Stimulated activated memory B cell treated with anti-CD40 and anti-IgM and Interleukin-4, amounts not matched to agents 10 μg/mL and 1 μg/mL and 100 μg/mL, for 72 hours (primary cell): ENCODE data around the gene AUTS2.

Experiments used
- ATAC-seq: fragments of 150-1000 bp; cut with Tn5 transposase; 2 replicates; pipeline ENCODE4 v1.10.0; 2021
- H3K27ac Mint-ChIP-seq: one replicate; pipeline ENCODE4 v1.8.0; 2022; ENCODE audit warnings: mild to moderate bottlenecking, mixed read lengths
- H3K27me3 Mint-ChIP-seq: one replicate; pipeline ENCODE4 v1.8.0; 2022; ENCODE audit warnings: mixed read lengths
- H3K36me3 Mint-ChIP-seq: one replicate; pipeline ENCODE4 v1.8.0; 2022; ENCODE audit warnings: mixed read lengths
- H3K4me1 Mint-ChIP-seq: one replicate; pipeline ENCODE4 v1.8.0; 2022; ENCODE audit warnings: mixed read lengths
- H3K4me3 Mint-ChIP-seq: one replicate; pipeline ENCODE4 v1.8.0; 2022; ENCODE audit warnings: mild to moderate bottlenecking, moderate library complexity, mixed read lengths
- H3K9me3 Mint-ChIP-seq: one replicate; pipeline ENCODE4 v1.8.0; 2022; ENCODE audit warnings: mixed read lengths

Gene AUTS2

DNA sequence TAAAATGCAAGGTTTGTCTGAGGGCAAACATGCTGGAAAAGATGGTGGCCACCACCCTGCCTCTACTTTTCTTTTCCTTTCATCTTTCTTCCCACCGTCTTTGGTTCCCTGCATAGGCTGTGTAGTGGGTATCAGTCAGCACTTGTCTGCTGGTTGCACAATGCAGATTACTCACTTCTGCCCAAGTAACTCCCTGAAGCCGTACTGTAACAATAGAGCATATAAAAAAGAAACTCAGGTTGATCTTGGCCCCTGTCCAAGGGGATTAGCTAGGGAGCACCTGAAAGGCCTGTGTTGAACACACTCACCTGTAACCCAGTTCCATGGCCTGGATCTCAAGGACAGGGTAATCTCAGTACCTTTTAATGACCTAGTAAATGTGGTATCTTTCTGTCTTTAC, 1000.7 kb downstream of the AUTS2 start:
- ATAC-seq = no peak
- Mint-ChIP-seq H3K4me1 (peaks cover 16% of the 10 kb centered on the region), H3K36me3 (peaks cover 43% of the 10 kb centered on the region), H3K4me3 (no peak overlapping the region), H3K27ac (no peak overlapping the region), H3K27me3 (peaks cover 17% of the 10 kb centered on the region), H3K9me3 (peaks cover 9% of the 10 kb centered on the region)

- H3K4me1 Mint-ChIP-seq = peaks cover 12% of the 10 kb centered on the region
- no peak overlapping the region for H3K27ac Mint-ChIP-seq
- no peak for ATAC-seq
- peaks cover 15% of the 10 kb centered on the region for H3K9me3 Mint-ChIP-seq
- peaks cover 11% of the 10 kb centered on the region for H3K27me3 Mint-ChIP-seq
- peaks cover 50% of the 10 kb centered on the region for H3K36me3 Mint-ChIP-seq
- no peak overlapping the region for H3K4me3 Mint-ChIP-seq
Observed at GRCh38 chr7:70599446-70600190, 1001.3 kb downstream of the AUTS2 start.

- Mint-ChIP-seq H3K36me3 (peaks cover 61% of the 10 kb centered on the region), H3K4me1 (no peaks in the 10 kb centered on the region), H3K27me3 (no peaks in the 10 kb centered on the region), H3K9me3 (peaks cover 16% of the 10 kb centered on the region), H3K4me3 (no peak overlapping the region), H3K27ac (no peak overlapping the region)
- ATAC-seq = no peak
Observed at GRCh38 chr7:70600993-70601392, 1002.7 kb downstream of the AUTS2 start.

DNA sequence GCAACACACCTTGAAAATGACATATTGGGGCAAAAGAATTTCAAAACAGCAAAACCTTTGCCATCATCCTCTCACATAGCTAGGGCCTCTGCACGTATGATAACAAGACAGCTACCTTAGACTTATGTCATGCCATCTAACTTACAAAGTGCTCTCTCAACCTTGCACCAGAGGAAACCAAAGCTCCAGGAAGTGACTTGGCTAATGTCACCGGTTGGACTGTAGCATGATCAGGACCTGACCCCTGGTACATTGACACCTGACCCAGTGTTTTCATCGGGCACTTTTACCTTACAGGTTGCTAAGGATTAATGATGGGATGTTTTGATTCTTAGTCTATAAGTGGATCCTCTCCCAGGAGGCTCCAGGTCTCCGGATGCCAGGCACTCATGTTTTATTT, 1003.8 kb downstream of the AUTS2 start:
- peaks cover 64% of the 10 kb centered on the region for H3K36me3 Mint-ChIP-seq
- H3K4me3 Mint-ChIP-seq = no peak overlapping the region
- ATAC-seq = no peak
- H3K27ac Mint-ChIP-seq = no peak overlapping the region
- H3K4me1 Mint-ChIP-seq = no peaks in the 10 kb centered on the region
- peaks cover 16% of the 10 kb centered on the region for H3K9me3 Mint-ChIP-seq
- no peaks in the 10 kb centered on the region for H3K27me3 Mint-ChIP-seq

DNA sequence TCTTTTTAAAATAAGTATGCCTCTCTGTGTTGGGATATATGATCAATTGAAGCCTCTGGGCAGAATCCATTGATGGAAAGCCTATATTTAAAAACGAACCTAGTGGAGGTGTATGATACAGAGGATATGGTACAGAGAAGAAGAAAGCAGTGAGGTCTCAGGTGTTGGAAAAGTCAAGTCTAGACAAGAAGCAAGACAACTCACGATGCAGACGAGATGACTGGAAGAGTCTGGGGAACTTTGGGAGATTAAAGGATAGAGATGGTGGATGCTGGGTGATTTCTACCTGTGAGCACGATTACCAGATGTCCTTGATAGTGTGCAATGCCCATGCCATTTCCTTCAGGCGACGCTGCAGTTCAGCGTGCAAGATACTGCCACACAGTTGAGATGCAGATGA, 1009.0 kb downstream of the AUTS2 start:
- Mint-ChIP-seq H3K9me3 (peaks cover 7% of the 10 kb centered on the region), H3K36me3 (peaks cover 37% of the 10 kb centered on the region), H3K4me1 (no peaks in the 10 kb centered on the region), H3K27me3 (no peaks in the 10 kb centered on the region), H3K4me3 (no peak overlapping the region), H3K27ac (no peak overlapping the region)
- ATAC-seq = no peak

GRCh38 chr7:70607759-70608158, 1009.5 kb downstream of the AUTS2 start:
- H3K36me3 Mint-ChIP-seq = peaks cover 33% of the 10 kb centered on the region
- H3K4me1 Mint-ChIP-seq = no peaks in the 10 kb centered on the region
- H3K27me3 Mint-ChIP-seq = no peaks in the 10 kb centered on the region
- no peak for ATAC-seq
- no peak overlapping the region for H3K27ac Mint-ChIP-seq
- no peak overlapping the region for H3K4me3 Mint-ChIP-seq
- peaks cover 7% of the 10 kb centered on the region for H3K9me3 Mint-ChIP-seq

- no peak for ATAC-seq
- H3K27me3 Mint-ChIP-seq = no peaks in the 10 kb centered on the region
- no peak overlapping the region for H3K4me3 Mint-ChIP-seq
- H3K4me1 Mint-ChIP-seq = peaks cover 3% of the 10 kb centered on the region
- no peak overlapping the region for H3K27ac Mint-ChIP-seq
- peaks cover 7% of the 10 kb centered on the region for H3K9me3 Mint-ChIP-seq
- peaks cover 28% of the 10 kb centered on the region for H3K36me3 Mint-ChIP-seq
Observed at GRCh38 chr7:70608229-70608628, 1010.0 kb downstream of the AUTS2 start.

DNA sequence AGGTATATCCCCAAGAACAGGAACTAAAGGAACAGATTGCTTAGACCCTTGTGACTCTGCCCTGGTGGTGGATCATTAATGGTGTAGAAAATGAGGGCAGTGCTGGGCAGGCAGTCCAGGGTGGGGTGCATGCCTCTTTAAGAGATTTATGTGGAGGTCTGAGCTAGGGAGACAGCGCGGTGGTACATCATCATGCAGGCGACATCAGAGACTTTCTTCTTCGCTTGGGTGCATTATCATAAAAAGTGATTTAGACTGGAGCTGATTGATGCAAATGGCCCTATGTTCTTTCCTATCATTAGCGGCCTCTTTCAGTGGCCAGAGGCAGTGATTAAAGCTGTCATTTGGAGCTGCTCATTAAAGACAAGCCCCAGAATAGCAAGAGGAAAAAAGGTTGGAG, 1014.5 kb downstream of the AUTS2 start:
- Mint-ChIP-seq H3K4me1 (peaks cover 18% of the 10 kb centered on the region), H3K27me3 (no peaks in the 10 kb centered on the region), H3K9me3 (no peaks in the 10 kb centered on the region), H3K4me3 (no peak overlapping the region), H3K27ac (peak overlapping the region; percentile 13), H3K36me3 (peaks cover 8% of the 10 kb centered on the region)
- no peak for ATAC-seq

- Mint-ChIP-seq H3K4me1 (peaks cover 18% of the 10 kb centered on the region), H3K27me3 (no peaks in the 10 kb centered on the region), H3K27ac (peak overlapping the region; percentile 60), H3K36me3 (peaks cover 14% of the 10 kb centered on the region), H3K9me3 (no peaks in the 10 kb centered on the region), H3K4me3 (no peak overlapping the region)
- ATAC-seq = peak; percentile 88
Observed at GRCh38 chr7:70614237-70615045, 1016.2 kb downstream of the AUTS2 start.

DNA sequence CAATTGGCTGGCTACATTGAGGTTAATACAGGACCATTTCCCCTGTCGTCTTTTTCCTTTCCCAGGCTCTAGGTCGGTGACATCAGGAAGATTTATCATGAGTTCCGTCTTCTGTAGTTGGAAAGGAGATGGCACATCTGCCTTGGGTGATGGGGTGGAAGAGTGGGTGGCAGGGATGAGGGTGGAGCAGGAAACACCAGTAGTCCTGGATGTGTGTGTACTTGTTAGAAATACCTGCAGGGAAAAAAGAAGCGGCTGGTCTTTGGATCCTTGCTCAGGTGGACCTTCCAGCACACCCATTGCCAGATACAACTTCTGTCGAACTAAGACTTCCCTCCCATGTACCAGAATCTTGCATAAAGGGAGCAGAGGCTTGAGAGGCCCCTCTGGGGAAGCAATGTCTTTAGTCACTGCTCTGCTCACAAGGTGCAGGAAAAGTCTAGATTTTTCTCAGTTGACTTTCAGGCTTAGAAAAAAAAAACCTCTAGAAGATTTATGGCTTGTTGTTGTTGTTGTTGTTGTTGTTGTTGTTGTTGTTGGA, 1016.9 kb downstream of the AUTS2 start:
- Mint-ChIP-seq H3K4me1 (peaks cover 18% of the 10 kb centered on the region), H3K9me3 (no peaks in the 10 kb centered on the region), H3K36me3 (peaks cover 14% of the 10 kb centered on the region), H3K27ac (peak overlapping the region; percentile 60), H3K27me3 (no peaks in the 10 kb centered on the region), H3K4me3 (no peak overlapping the region)
- no peak for ATAC-seq

DNA sequence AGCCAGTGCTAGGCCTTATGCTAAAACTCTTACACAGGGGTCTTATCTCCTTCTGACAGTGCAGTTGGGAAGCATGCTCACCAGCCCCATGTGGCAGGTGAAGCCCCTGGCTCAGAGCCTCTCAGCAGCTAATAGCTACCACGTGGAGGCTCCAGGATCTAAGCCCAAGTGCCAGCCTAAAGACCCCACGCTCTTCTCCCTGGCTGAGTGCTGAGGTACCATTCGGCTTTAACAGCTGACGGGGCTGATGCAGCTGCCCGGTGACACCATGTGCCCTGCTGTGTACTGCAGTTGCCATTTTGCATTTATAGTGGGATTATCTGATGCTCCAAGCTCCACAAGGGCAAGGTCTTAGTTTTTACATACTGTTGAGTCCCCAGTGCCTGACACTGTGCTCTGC, 1017.9 kb downstream of the AUTS2 start:
- Mint-ChIP-seq H3K4me3 (no peak overlapping the region), H3K9me3 (no peaks in the 10 kb centered on the region), H3K4me1 (peaks cover 18% of the 10 kb centered on the region), H3K36me3 (peaks cover 14% of the 10 kb centered on the region), H3K27ac (no peak overlapping the region), H3K27me3 (no peaks in the 10 kb centered on the region)
- ATAC-seq = no peak

GRCh38 chr7:70616821-70617220, 1018.5 kb downstream of the AUTS2 start:
- Mint-ChIP-seq H3K27ac (no peak overlapping the region), H3K4me1 (peaks cover 18% of the 10 kb centered on the region), H3K9me3 (no peaks in the 10 kb centered on the region), H3K4me3 (no peak overlapping the region), H3K27me3 (no peaks in the 10 kb centered on the region), H3K36me3 (peaks cover 14% of the 10 kb centered on the region)
- no peak for ATAC-seq

DNA sequence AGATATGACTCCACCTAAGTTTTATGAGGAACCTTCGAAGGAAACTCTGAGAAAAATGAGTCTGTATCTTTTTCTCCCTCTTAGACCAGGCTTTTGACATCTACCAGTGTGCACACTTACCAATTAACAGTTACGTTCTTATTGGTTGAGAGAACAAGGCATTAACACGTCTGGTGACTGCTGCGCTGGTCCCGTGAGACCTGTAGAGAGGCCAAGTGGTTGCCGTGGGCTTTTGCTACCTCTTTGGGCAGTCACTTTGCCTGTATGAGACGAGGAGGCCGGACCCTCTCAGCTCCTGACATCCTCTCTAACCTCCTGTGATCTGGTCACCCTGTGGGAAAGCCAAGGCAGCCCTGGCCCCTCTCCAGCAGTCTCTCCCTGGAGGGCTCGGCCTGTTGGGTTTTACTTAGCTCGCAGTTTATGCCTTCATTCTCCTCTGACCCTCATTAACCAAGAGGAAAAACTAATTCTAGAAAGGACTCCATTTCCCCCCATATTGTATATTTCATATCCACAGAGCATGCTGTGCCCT, 1019.8 kb downstream of the AUTS2 start:
- Mint-ChIP-seq H3K9me3 (no peaks in the 10 kb centered on the region), H3K27me3 (no peaks in the 10 kb centered on the region), H3K4me1 (peaks cover 17% of the 10 kb centered on the region), H3K4me3 (no peak overlapping the region), H3K27ac (no peak overlapping the region), H3K36me3 (peaks cover 14% of the 10 kb centered on the region)
- ATAC-seq = no peak

DNA sequence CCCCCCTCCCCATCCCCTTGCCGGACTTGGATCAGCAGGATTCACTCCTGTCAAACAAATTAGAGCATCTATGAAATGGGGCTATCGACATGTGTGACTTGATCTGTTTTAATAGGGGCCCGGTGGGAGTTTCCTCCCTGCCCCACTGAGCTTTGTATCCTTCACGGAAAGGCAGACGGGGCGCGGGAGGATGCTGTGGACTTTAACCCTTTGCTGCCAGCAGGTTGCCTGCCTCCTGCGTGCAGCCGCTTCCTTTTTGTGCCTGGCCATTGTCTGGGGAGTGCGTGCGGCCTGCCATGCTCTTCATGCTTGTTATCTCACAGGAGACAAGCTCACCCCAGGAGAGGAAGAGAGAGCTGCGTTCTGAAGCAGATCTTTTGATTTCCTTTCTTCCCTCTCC, 1020.9 kb downstream of the AUTS2 start:
- H3K36me3 Mint-ChIP-seq = peaks cover 14% of the 10 kb centered on the region
- no peak overlapping the region for H3K4me3 Mint-ChIP-seq
- no peak for ATAC-seq
- H3K9me3 Mint-ChIP-seq = no peaks in the 10 kb centered on the region
- no peak overlapping the region for H3K27ac Mint-ChIP-seq
- H3K4me1 Mint-ChIP-seq = peaks cover 11% of the 10 kb centered on the region
- H3K27me3 Mint-ChIP-seq = no peaks in the 10 kb centered on the region

GRCh38 chr7:70619659-70620058, 1021.4 kb downstream of the AUTS2 start:
- H3K4me1 Mint-ChIP-seq = peaks cover 6% of the 10 kb centered on the region
- ATAC-seq = no peak

More at GRCh38 chr7:70619659-70620058, 1021.4 kb downstream of the AUTS2 start:
- Mint-ChIP-seq H3K4me3 (no peak overlapping the region), H3K9me3 (no peaks in the 10 kb centered on the region), H3K27ac (no peak overlapping the region), H3K36me3 (peaks cover 14% of the 10 kb centered on the region), H3K27me3 (no peaks in the 10 kb centered on the region)
